Activated CD4-positive, alpha-beta memory T cell treated with anti-CD3 and anti-CD28 coated beads for 36 hours (primary cell): ENCODE measurements around the gene ILF2. TPM values are rescaled to one million over a fixed set of nuclear protein-coding genes. Genes with fewer than 3 reads are reported as not detected.

Source experiments
- CTCF ChIA-PET: fragments of 350-600 bp; sonication (Branson Sonifier 250); formaldehyde crosslinking; loops from one replicate; lab custom pipeline; 2021; ENCODE audit warnings: antibody characterized with exemption, inconsistent platforms; lab: Charles Lee
- POLR2A ChIA-PET: fragments of 350-600 bp; sonication (Branson Sonifier 250); formaldehyde crosslinking; loops from one replicate; lab custom pipeline; 2021; ENCODE audit warnings: antibody characterized with exemption; lab: Charles Lee
- DNase-seq: peaks from one replicate; pipeline ENCODE4 v3.0.0-alpha.2; 2020
- H3K27ac Mint-ChIP-seq: one replicate; pipeline ENCODE4 v1.8.0; 2021; ENCODE audit warnings: mixed read lengths
- H3K27me3 Mint-ChIP-seq: one replicate; pipeline ENCODE4 v1.8.0; 2021; ENCODE audit warnings: mixed read lengths
- H3K36me3 Mint-ChIP-seq: one replicate; pipeline ENCODE4 v1.8.0; 2021; ENCODE audit warnings: mixed read lengths
- H3K4me1 Mint-ChIP-seq: one replicate; pipeline ENCODE4 v1.8.0; 2021; ENCODE audit warnings: low read depth, mixed read lengths
- H3K4me3 Mint-ChIP-seq: one replicate; pipeline ENCODE4 v1.8.0; 2021; ENCODE audit warnings: mild to moderate bottlenecking, mixed read lengths
- H3K9me3 Mint-ChIP-seq: one replicate; pipeline ENCODE4 v1.8.0; 2021; ENCODE audit warnings: mixed read lengths
- intact Hi-C: fragments of 100-400 bp; cut with micrococcal nuclease; formaldehyde crosslinking; loops from one replicate; pipeline ENCODE4 v1.15.1; 2023
- total RNA-seq, 2 experiments: library from RNA; stranded (reverse); gene quantifications; one replicate each; pipeline ENCODE4 v1.2.3, GENCODE V29; 2021

ILF2 gene
- total RNA-seq, 2 experiments from 2014 or later = 315 to 323 TPM

DNA sequence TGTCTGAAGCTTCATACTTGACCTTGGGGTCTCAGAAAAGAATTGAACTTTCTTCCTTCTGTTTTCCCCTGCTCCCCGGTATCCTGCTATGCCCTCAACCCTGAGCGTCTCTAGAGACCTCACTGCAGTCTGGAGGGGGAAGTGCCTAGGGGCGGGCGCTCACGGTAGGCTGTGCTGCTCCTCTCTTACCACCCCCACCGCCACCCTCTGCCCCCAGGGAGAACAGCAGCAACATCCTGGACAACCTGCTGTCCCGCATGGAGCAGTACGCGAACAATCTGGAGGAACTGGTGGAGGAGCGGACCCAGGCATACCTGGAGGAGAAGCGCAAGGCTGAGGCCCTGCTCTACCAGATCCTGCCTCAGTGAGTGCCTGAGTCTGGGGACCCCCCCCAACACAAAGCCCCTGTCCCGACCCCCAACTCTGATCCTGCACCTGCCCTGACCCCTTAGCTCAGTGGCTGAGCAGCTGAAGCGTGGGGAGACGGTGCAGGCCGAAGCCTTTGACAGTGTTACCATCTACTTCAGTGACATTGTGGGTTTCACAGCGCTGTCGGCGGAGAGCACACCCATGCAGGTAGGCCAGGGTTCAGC, 18.0 kb upstream of the ILF2 start:
- Mint-ChIP-seq H3K27me3 (peaks cover 4% of the 10 kb centered on the region), H3K9me3 (no peaks in the 10 kb centered on the region), H3K27ac (no peak overlapping the region), H3K36me3 (no peaks in the 10 kb centered on the region), H3K4me1 (peaks cover 4% of the 10 kb centered on the region), H3K4me3 (no peak overlapping the region)
- intact Hi-C loops = no loop called here
- no peak for DNase-seq
- CTCF ChIA-PET = no interaction called here
- POLR2A ChIA-PET = interaction anchor here (0.5 kb wide), 1 partner anchor 25 kb away, joined by 4 read pairs; no protein-coding TSS in a partner anchor

DNA sequence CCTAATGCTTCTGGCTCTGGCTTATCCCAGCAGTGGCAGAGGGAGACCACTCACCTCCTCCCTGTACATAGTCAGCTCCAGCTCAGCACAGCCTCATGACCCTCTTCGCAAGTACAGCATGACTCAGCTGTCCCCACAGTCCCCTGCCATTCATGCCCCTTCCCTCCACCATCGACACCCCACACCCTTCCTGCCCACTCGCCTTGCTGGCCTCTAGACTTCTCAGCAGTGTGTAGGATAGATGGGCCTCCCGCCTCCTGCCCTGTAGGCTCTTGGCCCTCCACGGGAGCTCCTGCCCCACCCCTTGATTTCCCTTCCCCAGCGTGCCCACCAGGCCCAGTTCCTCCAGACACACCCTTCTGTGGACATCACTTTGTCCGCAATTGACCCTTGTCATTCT, 17.5 kb upstream of the ILF2 start:
- DNase-seq = no peak
- no peak overlapping the region for H3K4me3 Mint-ChIP-seq
- H3K4me1 Mint-ChIP-seq = peaks cover 4% of the 10 kb centered on the region
- intact Hi-C loops = no loop called here
- peaks cover 5% of the 10 kb centered on the region for H3K27me3 Mint-ChIP-seq
- no peak overlapping the region for H3K27ac Mint-ChIP-seq
- H3K36me3 Mint-ChIP-seq = no peaks in the 10 kb centered on the region
- ChIA-PET POLR2A (no interaction called here), CTCF (no interaction called here)
- no peaks in the 10 kb centered on the region for H3K9me3 Mint-ChIP-seq

DNA sequence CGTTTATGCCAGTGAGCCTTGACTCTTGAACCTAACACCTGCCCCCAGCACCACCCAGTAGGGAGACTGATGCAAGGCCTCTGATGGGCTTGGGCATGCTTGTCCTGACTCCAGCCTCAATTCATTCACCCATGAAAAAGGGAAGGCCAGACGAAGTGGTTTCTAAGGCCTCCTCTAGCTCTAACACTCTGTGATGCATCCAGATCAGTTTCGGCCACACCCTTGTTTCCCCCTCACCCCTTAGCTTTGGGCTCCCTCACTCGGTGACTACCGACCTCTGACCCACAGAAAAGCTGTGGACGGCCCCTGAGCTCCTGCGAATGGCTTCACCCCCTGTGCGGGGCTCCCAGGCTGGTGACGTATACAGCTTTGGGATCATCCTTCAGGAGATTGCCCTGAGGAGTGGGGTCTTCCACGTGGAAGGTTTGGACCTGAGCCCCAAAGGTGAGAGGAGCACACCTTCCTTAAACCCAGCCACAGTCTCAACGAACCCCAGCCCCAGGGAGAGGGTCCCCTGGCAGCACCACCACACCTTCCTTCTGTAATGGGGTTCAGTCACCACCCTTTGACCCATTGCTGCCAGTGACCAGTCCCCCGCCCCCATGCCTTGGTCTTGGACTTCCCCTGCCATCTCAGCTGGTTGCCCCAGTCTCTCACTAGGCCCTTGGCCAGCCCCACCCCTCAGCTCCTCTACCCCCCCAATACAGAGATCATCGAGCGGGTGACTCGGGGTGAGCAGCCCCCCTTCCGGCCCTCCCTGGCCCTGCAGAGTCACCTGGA, 16.7 kb upstream of the ILF2 start:
- Mint-ChIP-seq H3K4me3 (no peak overlapping the region), H3K27me3 (peaks cover 5% of the 10 kb centered on the region), H3K4me1 (peaks cover 4% of the 10 kb centered on the region), H3K9me3 (no peaks in the 10 kb centered on the region), H3K27ac (no peak overlapping the region), H3K36me3 (no peaks in the 10 kb centered on the region)
- POLR2A ChIA-PET = interaction anchor here (0.5 kb wide), 1 partner anchor 136 kb away, joined by 3 read pairs; no protein-coding TSS in a partner anchor
- intact Hi-C loops = no loop called here
- CTCF ChIA-PET = no interaction called here
- no peak for DNase-seq

DNA sequence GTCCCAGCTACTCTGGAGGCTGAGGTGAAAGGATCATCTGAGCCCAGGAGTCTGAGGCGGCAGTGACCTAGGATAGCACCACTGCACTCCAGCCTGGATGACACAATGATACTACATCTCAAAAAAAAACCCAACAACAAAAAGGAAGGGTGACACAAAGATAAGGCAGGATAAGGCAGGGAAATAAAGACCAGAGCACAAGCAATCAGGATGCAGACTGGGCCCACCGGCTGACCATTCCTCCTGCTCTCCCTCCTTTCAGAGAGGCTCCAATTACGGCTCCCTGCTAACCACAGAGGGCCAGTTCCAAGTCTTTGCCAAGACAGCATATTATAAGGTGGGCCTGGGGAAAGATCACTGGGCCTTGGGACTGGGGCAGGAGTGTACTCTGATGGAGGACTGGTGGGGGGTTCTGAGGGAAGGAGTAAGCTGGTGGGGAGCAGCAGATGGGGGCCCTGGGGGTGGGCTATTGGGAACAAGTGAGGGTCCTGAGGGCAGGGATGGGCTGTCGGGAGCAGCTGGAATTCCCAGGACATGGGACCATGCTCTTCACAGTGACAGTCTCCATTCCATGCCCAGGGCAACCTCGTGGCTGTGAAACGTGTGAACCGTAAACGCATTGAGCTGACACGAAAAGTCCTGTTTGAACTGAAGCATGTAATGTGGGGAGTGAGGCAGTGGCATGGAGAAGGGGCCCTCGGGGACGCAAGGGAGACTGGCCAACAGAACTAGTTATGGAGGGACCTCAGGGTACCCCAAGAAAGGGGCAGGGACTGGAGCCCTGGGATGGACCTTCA, 14.9 kb upstream of the ILF2 start:
- CTCF ChIA-PET = no interaction called here
- intact Hi-C loops = no loop called here
- no peak overlapping the region for H3K27ac Mint-ChIP-seq
- no peaks in the 10 kb centered on the region for H3K4me1 Mint-ChIP-seq
- POLR2A ChIA-PET = no interaction called here
- H3K36me3 Mint-ChIP-seq = no peaks in the 10 kb centered on the region
- no peaks in the 10 kb centered on the region for H3K9me3 Mint-ChIP-seq
- DNase-seq = no peak
- peaks cover 16% of the 10 kb centered on the region for H3K27me3 Mint-ChIP-seq
- H3K4me3 Mint-ChIP-seq = no peak overlapping the region

DNA sequence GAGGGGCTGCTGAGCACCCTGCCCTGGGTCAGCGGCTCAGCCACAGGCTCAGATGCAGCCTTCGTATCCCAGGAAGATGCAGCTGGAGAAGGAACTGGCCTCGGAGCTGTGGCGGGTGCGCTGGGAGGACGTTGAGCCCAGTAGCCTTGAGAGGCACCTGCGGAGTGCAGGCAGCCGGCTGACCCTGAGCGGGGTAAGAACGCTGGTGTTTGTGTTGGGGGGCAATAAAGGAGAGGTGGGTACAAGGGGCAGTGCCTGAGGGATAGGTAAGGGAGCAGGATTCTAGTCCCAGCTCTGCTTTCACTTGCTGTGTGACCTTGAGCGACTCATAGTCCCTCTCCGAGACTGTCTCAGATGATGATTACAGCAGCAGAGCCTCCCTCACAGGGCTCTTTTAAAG, 14.1 kb upstream of the ILF2 start:
- ChIA-PET POLR2A (no interaction called here), CTCF (no interaction called here)
- no peak overlapping the region for H3K4me3 Mint-ChIP-seq
- no peak for DNase-seq
- H3K9me3 Mint-ChIP-seq = no peaks in the 10 kb centered on the region
- no peaks in the 10 kb centered on the region for H3K36me3 Mint-ChIP-seq
- intact Hi-C loops = no loop called here
- no peaks in the 10 kb centered on the region for H3K4me1 Mint-ChIP-seq
- no peak overlapping the region for H3K27ac Mint-ChIP-seq
- H3K27me3 Mint-ChIP-seq = peaks cover 24% of the 10 kb centered on the region

DNA sequence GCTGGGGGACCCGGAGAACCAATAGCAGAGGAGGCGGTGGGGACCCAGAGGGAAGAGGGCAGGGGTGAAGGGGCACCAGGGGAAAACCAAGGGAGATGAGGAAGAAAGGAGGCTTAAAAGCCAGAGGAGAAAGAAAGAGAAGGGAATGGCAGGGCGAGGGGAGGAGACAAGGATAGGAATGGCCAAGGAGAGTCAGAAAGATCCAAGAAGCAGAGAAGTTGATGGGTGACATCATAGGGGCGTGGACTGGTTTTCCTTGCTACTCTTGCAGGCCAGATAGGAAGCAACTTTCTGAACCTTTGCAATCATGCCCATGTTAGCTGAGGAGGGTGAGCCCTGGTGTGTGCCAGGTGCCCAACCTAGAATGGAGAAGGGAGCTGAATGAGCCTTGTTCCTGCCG, 13.1 kb upstream of the ILF2 start:
- ChIA-PET POLR2A (no interaction called here), CTCF (interaction anchor here (1.0 kb wide), 1 partner anchor 65 kb away, joined by 3 read pairs; no protein-coding TSS in a partner anchor)
- Mint-ChIP-seq H3K4me1 (peaks cover 4% of the 10 kb centered on the region), H3K4me3 (no peak overlapping the region), H3K27me3 (peaks cover 28% of the 10 kb centered on the region), H3K27ac (no peak overlapping the region), H3K36me3 (no peaks in the 10 kb centered on the region), H3K9me3 (no peaks in the 10 kb centered on the region)
- intact Hi-C loops = no loop called here
- no peak for DNase-seq

DNA sequence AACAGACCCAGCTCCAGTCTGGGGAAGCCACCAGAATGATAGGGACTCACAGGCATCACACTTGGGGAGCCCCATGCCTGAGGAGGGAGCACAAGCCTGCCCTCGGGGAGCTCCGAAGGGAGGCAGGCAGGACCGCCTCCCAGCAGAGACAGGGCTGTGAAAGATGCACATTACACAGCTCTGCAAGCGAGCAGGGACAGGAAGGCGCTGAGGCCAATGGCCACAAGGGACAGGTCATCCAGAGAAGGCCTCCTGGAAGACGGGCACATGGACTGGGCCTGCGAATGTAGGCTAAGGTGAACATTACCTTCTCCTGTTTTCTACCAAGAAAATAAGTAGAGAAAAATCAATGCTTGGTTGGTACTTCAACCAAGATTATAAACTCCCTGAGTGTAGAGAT, 11.9 kb upstream of the ILF2 start:
- H3K4me1 Mint-ChIP-seq = peaks cover 15% of the 10 kb centered on the region
- intact Hi-C loops = no loop called here
- no peaks in the 10 kb centered on the region for H3K9me3 Mint-ChIP-seq
- peaks cover 38% of the 10 kb centered on the region for H3K27me3 Mint-ChIP-seq
- no peak overlapping the region for H3K27ac Mint-ChIP-seq
- no peak for DNase-seq
- CTCF ChIA-PET = interaction anchor here (0.6 kb wide), 1 partner anchor 72 kb away, joined by 3 read pairs; no protein-coding TSS in a partner anchor
- POLR2A ChIA-PET = no interaction called here
- no peak overlapping the region for H3K4me3 Mint-ChIP-seq
- H3K36me3 Mint-ChIP-seq = no peaks in the 10 kb centered on the region

DNA sequence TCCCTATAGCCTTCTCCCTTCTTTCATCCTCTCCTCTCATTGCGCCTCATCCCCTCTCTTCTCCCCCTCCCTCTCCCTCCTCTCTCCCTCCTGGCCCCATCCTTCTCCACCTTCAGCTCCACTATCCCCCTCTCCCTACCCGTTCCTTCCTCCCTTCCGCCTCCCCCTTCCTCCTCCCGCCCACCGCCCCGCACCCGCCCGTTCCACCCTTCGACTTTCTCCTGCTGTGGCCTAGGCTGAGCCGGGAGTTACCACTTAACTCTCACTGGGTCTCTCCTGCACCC, 9.3 kb upstream of the ILF2 start:
- ChIA-PET POLR2A (no interaction called here), CTCF (interaction anchor here (0.6 to 1.3 kb wide), 4 partner anchors 49 to 241 kb away, joined by 3 to 4 read pairs (median 3); no protein-coding TSS in a partner anchor)
- no peak overlapping the region for H3K27ac Mint-ChIP-seq
- H3K36me3 Mint-ChIP-seq = no peaks in the 10 kb centered on the region
- H3K27me3 Mint-ChIP-seq = peaks cover 44% of the 10 kb centered on the region
- intact Hi-C loops = no loop called here
- peak overlapping the region; percentile 44 for H3K4me3 Mint-ChIP-seq
- DNase-seq = no peak
- H3K9me3 Mint-ChIP-seq = no peaks in the 10 kb centered on the region
- peaks cover 19% of the 10 kb centered on the region for H3K4me1 Mint-ChIP-seq

DNA sequence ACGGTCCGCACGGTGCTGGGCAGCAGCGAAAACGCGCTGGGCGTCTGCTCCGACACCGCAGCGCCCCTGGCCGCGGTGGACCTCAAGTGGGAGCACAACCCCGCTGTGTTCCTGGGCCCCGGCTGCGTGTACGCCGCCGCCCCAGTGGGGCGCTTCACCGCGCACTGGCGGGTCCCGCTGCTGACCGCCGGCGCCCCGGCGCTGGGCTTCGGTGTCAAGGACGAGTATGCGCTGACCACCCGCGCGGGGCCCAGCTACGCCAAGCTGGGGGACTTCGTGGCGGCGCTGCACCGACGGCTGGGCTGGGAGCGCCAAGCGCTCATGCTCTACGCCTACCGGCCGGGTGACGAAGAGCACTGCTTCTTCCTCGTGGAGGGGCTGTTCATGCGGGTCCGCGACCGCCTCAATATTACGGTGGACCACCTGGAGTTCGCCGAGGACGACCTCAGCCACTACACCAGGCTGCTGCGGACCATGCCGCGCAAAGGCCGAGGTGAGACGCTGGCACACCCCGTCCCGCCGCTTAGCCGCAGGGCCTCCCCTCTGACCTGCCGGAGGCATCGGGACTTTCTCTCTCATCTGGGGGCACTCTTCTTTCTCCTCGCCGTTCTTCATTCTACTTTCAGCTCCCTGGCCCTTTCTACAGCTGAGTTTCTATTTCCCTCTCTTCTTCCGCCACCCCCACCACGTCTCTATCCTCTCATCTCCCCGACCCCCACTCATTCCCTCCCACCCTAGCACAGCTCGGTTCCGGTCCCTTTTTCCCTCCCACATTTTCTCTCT, 8.7 kb upstream of the ILF2 start:
- Mint-ChIP-seq H3K27ac (no peak overlapping the region), H3K27me3 (peaks cover 44% of the 10 kb centered on the region), H3K4me1 (peaks cover 19% of the 10 kb centered on the region), H3K9me3 (no peaks in the 10 kb centered on the region), H3K4me3 (peak overlapping the region; percentile 44), H3K36me3 (no peaks in the 10 kb centered on the region)
- peak; percentile 27 for DNase-seq
- intact Hi-C loops = loop anchor here (2.0 kb wide), 1 partner anchor 95 kb away; the partner anchor contains the start of gene SLC27A3
- CTCF ChIA-PET = interaction anchor here (0.6 to 1.3 kb wide), 6 partner anchors 27 to 242 kb away, joined by 3 to 4 read pairs (median 3); no protein-coding TSS in a partner anchor
- POLR2A ChIA-PET = no interaction called here

DNA sequence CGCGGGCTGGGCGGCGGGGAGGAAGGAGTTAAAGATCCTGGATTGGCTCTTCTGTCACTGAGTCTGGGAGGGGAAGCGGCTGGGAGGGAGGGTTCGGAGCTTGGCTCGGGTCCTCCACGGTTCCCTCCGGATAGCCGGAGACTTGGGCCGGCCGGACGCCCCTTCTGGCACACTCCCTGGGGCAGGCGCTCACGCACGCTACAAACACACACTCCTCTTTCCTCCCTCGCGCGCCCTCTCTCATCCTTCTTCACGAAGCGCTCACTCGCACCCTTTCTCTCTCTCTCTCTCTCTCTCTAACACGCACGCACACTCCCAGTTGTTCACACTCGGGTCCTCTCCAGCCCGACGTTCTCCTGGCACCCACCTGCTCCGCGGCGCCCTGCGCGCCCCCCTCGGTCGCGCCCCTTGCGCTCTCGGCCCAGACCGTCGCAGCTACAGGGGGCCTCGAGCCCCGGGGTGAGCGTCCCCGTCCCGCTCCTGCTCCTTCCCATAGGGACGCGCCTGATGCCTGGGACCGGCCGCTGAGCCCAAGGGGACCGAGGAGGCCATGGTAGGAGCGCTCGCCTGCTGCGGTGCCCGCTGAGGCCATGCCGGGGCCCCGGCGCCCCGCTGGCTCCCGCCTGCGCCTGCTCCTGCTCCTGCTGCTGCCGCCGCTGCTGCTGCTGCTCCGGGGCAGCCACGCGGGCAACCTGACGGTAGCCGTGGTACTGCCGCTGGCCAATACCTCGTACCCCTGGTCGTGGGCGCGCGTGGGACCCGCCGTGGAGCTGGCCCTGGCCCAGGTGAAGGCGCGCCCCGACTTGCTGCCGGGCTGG, 7.9 kb upstream of the ILF2 start, which contains the start of gene NPR1:
Gene NPR1, plus strand, starts transcription at position 170 of the 818 bp plus-strand sequence. Its CDS starts 421 bp downstream, at position 591.
- Mint-ChIP-seq H3K27me3 (peaks cover 41% of the 10 kb centered on the region), H3K27ac (no peak within 1 kb of the TSS), H3K36me3 (no peaks in the 10 kb centered on the region), H3K4me3 (peak within 1 kb of the TSS; percentile 67), H3K9me3 (no peaks in the 10 kb centered on the region), H3K4me1 (peaks cover 19% of the 10 kb centered on the region)
- ChIA-PET POLR2A (interaction anchor here (0.7 kb wide), 1 partner anchor 307 kb away, joined by 3 read pairs; no protein-coding TSS in a partner anchor), CTCF (interaction anchor here (0.8 to 1.9 kb wide), 12 partner anchors 28 to 307 kb away, joined by 3 to 8 read pairs (median 4); partner anchors contain the start of genes INTS3 and SLC27A3)
- DNase-seq = peak; percentile 27
- intact Hi-C loops = loop anchor here (2.0 kb wide), 1 partner anchor 96 kb away; the partner anchor contains the start of gene SLC27A3
